CD4-positive, alpha-beta T cell treated with Interleukin-4 for 1 hour (primary cell): Measurements from ENCODE around the gene DPF3.

Experiments used
- DNase-seq, 2 donors: peaks; one replicate each; pipeline ENCODE4 v3.0.0-alpha.2; 2020 to 2022

DPF3 gene

GRCh38 chr14:72708708-72709475 is 185.0 kb downstream of the DPF3 start:
- DNase-seq = no peak

- DNase-seq = no peak
Observed at GRCh38 chr14:72708222-72708621, 185.7 kb downstream of the DPF3 start.

DNA sequence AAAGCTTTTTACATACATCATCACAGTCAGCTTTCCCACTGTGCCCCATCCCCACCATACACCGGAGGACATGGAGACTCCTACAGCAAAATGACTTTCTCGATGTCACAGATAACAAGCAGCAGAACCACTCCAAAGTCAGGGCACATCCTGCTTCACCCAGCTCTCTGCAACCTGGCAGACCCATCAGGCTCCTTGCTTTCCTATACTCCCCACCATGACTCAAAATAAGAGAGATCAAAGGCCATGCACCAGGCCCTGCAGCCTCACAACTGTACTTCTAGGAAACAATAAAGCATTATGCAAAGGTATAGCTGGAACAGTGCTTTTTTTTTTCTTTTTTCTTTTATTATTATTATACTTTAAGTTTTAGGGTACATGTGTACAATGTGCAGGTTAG is 187.4 kb downstream of the DPF3 start:
- no peak for DNase-seq

DNA sequence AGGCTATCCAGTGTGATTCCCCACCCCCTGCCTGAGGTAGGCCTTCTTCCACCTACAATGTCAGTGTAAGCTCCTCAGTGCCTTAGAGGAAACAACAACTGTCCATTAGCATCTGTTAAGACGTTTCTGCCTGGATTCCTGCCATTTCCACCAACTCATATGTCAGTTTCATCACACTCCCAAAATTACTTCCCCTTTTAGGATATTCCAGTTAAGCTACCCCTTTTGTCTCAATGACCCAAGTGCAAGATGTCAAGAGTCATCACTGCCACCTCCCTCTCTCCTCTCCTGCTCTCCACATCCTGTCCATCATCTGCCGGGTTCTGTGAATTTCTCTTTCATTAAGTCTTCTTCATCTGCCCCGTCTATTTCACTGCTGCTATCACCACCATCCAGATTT is 189.4 kb downstream of the DPF3 start:
- DNase-seq = no peak

DNA sequence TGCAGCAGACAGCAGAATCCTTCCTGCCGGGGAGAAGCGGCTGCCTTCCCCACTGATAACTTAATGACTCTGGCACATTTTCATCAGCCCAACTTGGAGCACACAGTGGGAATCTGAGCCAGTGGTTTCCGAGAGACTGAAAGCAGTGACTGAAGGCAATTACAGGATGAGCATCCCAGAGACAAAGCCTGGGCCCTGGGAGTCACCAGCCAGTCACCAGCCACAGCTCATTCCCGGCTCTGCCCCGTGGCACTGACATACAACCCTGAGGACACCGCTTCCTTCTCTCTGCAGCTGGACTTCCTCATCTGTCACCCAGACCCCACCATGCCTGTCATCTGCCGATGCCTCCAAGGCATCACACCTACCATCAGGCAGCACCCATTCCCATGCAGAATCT is 192.3 kb downstream of the DPF3 start:
- DNase-seq = no peak

- DNase-seq = no peak
Observed at GRCh38 chr14:72701237-72701565, 192.7 kb downstream of the DPF3 start.

DNA sequence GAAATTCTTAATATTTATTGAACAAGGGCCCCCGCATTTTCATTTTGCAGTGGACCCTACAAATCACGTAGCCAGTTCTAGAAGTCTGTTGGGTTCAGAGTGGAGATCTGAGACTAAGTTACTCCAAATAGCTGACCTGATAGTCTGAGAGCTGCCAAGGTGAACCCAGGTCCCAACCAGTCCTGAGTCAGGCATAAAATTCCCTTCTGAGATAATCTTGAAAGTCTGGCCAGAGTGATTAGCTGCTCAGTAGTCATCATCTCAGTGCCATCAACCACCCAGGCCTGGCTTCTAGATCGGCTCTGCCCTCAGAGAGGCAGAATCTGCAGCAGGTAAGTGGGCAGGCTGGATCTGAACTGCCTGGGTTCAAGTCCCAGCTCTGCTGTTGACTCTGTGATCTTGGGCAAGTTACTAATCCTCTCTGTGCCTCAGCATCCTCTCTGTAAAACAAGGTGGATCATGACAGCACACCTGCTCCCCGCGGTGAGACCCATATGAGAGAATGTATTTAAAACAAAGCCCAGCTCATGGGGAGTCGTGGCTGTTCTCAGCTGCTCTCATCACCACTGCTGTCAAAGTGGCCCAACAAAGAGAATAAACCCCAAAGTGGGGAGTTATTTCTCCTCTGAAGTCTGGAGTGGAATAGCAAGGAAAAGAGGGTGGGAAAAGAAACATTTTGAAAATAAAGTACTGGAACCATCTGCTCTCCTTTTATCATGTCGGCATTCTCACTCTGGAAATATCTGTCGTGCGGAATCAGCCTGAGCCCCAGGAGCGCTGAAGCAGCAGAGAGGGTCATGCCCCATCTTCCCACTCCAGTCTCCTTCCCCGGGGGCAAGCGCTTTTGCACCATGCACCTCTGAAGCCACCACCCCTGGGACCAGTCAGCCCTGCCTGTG is 193.3 kb downstream of the DPF3 start:
- no peak for DNase-seq

- no peak for DNase-seq
Observed at GRCh38 chr14:72699852-72700257, 194.0 kb downstream of the DPF3 start.

DNA sequence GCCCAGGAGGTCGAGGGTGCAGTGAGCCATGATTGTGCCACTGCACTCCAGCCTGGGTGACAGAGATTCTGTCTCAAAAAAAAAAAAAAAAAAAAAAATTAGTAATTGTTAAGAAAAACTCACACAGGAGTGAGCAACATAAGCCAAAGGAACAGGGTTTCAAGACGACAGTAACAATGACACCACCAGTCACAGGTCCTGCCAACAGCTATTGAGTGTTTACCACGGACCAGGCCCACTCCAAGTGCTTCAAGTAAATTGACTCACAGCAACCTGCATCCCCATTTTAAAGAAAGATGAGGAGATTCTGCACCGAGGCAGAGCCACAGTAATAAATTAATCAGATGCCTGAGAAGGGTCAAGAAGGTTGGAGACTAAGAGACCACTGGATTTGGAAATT is 194.5 kb downstream of the DPF3 start:
- DNase-seq = no peak

DNA sequence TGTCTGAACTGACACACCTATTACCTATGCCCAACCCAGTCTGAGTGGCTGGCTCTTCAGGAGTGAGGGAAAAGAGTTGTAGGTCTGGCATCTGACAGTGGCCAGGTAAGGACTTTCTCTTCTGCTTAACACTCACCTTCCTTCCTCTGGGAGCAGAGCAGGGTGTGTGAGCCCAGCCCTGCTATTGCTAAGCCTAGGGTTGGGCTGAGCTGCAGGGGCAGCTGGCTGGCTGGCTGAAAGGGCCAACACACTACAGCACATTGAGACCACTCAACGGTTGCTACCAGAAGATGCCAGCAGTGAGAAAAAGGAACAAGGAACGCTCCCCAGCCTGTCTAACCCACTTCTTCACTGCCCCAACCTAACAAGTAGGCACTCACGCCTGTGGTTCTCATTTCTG is 201.2 kb downstream of the DPF3 start:
- DNase-seq = no peak

- no peak for DNase-seq
Observed at GRCh38 chr14:72690324-72690723, 203.6 kb downstream of the DPF3 start.

DNA sequence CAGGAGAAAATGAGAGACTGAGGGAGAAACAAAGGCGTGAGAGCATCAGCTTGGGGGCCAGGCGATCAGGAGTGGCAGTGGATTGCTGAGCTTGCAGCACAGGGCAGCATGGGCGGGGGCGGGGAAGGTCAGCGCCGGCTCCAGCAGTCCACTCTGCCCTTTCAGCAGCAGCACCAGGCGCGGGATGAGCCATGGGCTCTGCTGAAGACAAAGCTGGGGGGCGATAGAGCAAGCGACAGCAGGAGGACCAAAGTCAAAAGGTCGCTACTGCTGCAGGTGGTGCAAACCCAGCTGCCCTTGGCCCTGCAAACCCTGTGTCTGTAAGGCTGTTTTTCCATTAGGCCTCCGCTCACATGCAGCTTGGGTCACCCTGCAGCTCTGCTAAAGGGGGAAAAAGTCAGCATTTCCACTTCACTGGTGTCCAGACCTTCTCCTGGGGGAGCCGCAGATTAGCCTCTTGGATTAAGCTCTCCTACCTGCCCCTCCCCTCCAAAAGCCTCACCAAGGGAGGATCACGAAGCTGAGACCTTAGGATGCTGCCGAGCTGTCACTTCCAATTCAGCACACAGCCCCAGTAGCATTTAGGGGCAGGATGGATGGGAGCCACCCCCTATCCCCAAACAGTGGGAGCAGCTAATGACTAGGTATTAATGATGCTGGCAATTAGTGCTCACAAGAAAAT is 204.8 kb downstream of the DPF3 start:
- DNase-seq = no peak

DNA sequence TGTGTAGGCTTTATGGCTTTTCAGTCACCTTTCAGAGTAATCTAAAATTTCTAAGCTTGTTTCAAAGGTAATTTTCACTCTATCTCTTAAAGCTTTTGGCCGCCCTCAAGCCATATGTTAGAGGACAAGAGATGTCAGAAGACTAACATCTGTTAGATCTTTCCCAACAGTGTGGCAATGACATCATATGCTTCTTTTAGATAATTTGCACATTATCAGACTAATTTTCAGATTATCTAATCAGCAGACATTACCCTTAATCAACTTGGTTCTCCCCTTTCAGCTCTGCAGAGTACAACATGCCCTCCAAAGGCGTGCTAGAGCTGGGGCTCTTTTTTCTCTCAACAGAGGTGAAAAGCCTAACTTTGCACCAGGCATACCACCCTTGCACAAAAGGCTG is 207.1 kb downstream of the DPF3 start:
- DNase-seq = no peak

GRCh38 chr14:72686101-72686500 is 207.8 kb downstream of the DPF3 start:
- no peak for DNase-seq

- DNase-seq = no peak
Observed at GRCh38 chr14:72685456-72685855, 208.4 kb downstream of the DPF3 start.

GRCh38 chr14:72683787-72684186 is 210.1 kb downstream of the DPF3 start:
- DNase-seq = no peak

- no peak for DNase-seq
Observed at GRCh38 chr14:72682188-72682587, 211.7 kb downstream of the DPF3 start.

- DNase-seq = no peak
Observed at GRCh38 chr14:72680853-72681640, 212.9 kb downstream of the DPF3 start.

GRCh38 chr14:72679536-72680151 is 214.3 kb downstream of the DPF3 start:
- no peak for DNase-seq

DNA sequence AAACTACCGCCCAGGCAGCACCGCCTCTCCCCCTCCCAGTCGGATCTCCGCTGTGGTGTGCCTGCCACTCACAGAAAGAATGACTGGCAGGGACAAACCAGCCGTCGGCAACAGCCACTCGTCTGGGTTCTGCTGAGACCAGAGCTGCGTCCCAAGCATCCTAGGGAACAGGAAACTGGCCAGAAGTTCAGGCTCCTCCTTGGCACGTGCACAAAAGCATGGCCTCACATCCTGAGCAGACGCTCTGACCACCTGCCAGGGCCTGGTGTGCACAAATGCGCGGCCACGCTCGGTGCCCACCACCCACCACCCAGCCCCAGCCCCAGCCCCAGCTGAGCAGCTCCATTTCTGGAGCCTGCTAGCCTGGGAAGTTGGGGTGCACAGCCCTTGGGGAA is 214.8 kb downstream of the DPF3 start:
- no peak for DNase-seq

DNA sequence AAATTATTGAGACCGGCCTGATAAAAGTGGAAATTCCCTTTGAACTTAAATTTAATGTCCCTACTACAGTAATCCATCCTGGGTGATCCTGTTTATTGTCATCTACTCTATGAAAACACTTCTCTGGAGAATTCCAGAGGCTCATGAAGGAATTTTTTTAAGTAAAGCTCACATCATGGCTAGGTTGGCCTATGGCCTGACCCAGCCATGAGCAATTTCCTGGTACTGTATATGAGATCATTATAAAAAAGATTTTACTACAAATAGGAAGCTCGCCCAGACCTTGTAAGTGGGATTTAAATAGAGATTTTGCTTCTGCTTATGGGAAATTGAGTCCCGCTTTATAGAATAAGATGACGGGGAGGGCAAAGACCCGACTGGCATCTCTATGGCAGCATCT is 215.5 kb downstream of the DPF3 start:
- DNase-seq = no peak

GRCh38 chr14:72677664-72678063 is 216.2 kb downstream of the DPF3 start:
- no peak for DNase-seq

DNA sequence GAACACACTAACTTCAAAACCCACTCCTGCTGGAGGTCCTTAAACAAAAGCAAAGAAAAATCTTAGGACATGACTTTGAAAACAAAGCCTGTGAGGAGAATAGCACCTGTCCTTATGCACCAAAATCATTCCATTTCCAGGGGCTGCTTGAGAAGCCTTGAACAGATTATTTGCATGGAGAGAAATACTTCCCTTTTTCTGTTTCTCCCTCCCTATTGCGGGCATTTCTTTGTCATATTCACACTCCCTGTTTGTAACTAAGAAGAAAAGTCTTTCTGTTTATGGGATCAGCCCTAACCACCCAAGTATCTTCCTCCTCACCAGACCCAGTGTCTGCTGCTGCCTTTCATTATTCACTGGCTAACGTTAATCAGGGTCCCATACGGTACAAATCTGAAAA is 218.8 kb downstream of the DPF3 start:
- DNase-seq = no peak
